H1 (cell line): Measurements from ENCODE around the gene ERI3.

Experiments
- ASH2L ChIP-seq: fragments of 200-600, 300-600 bp; sonication (generic); IDR thresholded peaks from one replicate; pipeline ENCODE4 v1.7.1; 2017; ENCODE audit warnings: low read length
- CTCF ChIP-seq, 3 experiments: IDR thresholded peaks; 1 replicate in 2 of 3; 2 replicates in 1 of 3; pipeline versions ENCODE4 v1.5.1 to v1.6.1; 2011; ENCODE audit warnings: low read length in 3 of 3, mild to moderate bottlenecking in 3 of 3, inconsistent platforms in 2 of 3, low read depth in 1 of 3, moderate library complexity in 1 of 3; ENCODE audit not compliant: insufficient read depth in 1 of 3; ENCODE audit errors: control extremely low read depth in 1 of 3
- E2F6 ChIP-seq: IDR thresholded peaks from 2 replicates; pipeline ENCODE4 v1.6.1; 2012; ENCODE audit warnings: inconsistent platforms
- EP300 ChIP-seq, 2 experiments: IDR thresholded peaks; 1 replicate in 1 of 2; 2 replicates in 1 of 2; pipeline ENCODE4 v1.6.1; 2011 to 2012; ENCODE audit warnings: low read depth in 2 of 2, low read length in 2 of 2, mild to moderate bottlenecking in 2 of 2, borderline replicate concordance in 1 of 2, inconsistent platforms in 1 of 2, moderate library complexity in 1 of 2
- EZH2 ChIP-seq: fragments of 200-600 bp; sonication (generic); IDR thresholded peaks from 2 replicates; pipeline ENCODE4 v1.7.1; 2012; ENCODE audit warnings: low read depth, mild to moderate bottlenecking, moderate library complexity, low read length, inconsistent platforms; ENCODE audit not compliant: severe bottlenecking
- GTF2F1 ChIP-seq: IDR thresholded peaks from 2 replicates; pipeline ENCODE4 v1.6.1; 2012; ENCODE audit warnings: low read depth, low read length, improper control_type of control experiment, borderline replicate concordance
- HDAC6 ChIP-seq: IDR thresholded peaks from one replicate; pipeline ENCODE4 v1.7.1; 2012; ENCODE audit warnings: low read depth, mild to moderate bottlenecking, inconsistent platforms, low read length, moderate library complexity
- MAX ChIP-seq: IDR thresholded peaks from 2 replicates; pipeline ENCODE4 v1.6.1; 2012; ENCODE audit warnings: inconsistent platforms
- POLR2A ChIP-seq, 2 experiments: IDR thresholded peaks; 1 replicate in 1 of 2; 2 replicates in 1 of 2; pipeline ENCODE4 v1.6.1; 2011; ENCODE audit warnings: low read depth in 2 of 2, low read length in 2 of 2, mild to moderate bottlenecking in 2 of 2; ENCODE audit errors: control extremely low read depth in 1 of 2
- POLR2AphosphoS5 ChIP-seq: IDR thresholded peaks from 2 replicates; pipeline ENCODE4 v1.6.1; 2011; ENCODE audit warnings: low read depth, low read length
- TAF1 ChIP-seq: IDR thresholded peaks from 2 replicates; pipeline ENCODE4 v1.6.1; 2011; ENCODE audit warnings: mild to moderate bottlenecking, low read depth, low read length
- USF2 ChIP-seq: IDR thresholded peaks from 2 replicates; pipeline ENCODE4 v1.6.1; 2011; ENCODE audit warnings: low read length, improper control_type of control experiment

GRCh38 chr1:44290250-44291094 lies 64.6 kb downstream of the ERI3 start:
- TF ChIP-seq TAF1 = no peak
- no peak for TF ChIP-seq HDAC6
- TF ChIP-seq MAX = no peak
- TF ChIP-seq POLR2A (IDR thresholded peaks at IDR 0.05; ENCODE audit: control extremely low read depth in 1 of 2, low read depth in 2 of 2, low read length in 2 of 2) = no peak
- TF ChIP-seq CTCF (IDR thresholded peaks at IDR 0.05; ENCODE audit: control extremely low read depth in 1 of 3, insufficient read depth in 1 of 3, low read depth in 1 of 3, low read length in 3 of 3) = peak in 1 of 3 experiments; percentile 20; a peak in 1 of 4 replicates
- TF ChIP-seq POLR2AphosphoS5 = no peak
- no peak for TF ChIP-seq EP300 (IDR thresholded peaks at IDR 0.05; ENCODE audit: borderline replicate concordance in 1 of 2, low read depth in 2 of 2, low read length in 2 of 2)
- TF ChIP-seq USF2 = no peak
- no peak for TF ChIP-seq EZH2
- no peak for TF ChIP-seq GTF2F1
- TF ChIP-seq ASH2L = no peak
- TF ChIP-seq E2F6 = no peak
